ENCODE measurements around the gene MUCL3. TPM values are rescaled to one million over a fixed set of nuclear protein-coding genes. Genes with fewer than 3 reads are reported as not detected.
"Not testable (repeated sequence)": the region's sequence is repeated elsewhere in the genome, so short reads cannot be mapped to it uniquely, and the experiment has no call there.

The MUCL3 gene
- total RNA-seq, 3 donors from 2014 or later, result 0.03 TPM; not detected in 2

DNA sequence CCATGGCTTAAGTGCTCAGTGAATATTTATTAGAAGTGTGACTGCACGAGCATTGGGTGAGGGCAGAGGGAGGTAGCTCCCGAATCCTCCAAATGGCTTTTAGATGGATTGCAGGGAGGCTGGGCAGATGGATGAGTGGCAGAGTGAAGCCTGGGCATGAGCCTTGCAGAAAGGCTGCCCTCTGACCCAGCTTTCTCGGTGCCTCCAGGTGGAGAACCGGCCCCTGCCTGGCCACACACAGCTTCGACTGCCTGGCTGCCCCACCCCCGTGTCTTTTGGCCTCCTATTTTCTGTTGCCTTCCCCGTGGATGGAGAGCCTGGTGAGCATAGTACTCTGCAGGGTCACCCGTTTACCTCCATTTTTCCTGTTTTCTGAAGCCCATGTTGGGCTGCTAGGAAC is 23.3 kb upstream of the MUCL3 start:
- H3K9me3 Mint-ChIP-seq, result no peaks in the 10 kb centered on the region
- no peaks in the 10 kb centered on the region for H3K27me3 Mint-ChIP-seq (ENCODE audit: low read depth)
- H3K4me1 Mint-ChIP-seq (ENCODE audit: low read depth), result peaks cover 23% of the 10 kb centered on the region
- H3K4me3 Mint-ChIP-seq, result no peak overlapping the region
- ATAC-seq (no peak), DNase-seq (no peak)
- H3K36me3 Mint-ChIP-seq (ENCODE audit: insufficient read depth), result peaks cover 35% of the 10 kb centered on the region

GRCh38 chr6:30918670-30919069 is 22.1 kb upstream of the MUCL3 start:
- no peaks in the 10 kb centered on the region for H3K27me3 Mint-ChIP-seq (ENCODE audit: low read depth)
- H3K9me3 Mint-ChIP-seq, result no peaks in the 10 kb centered on the region
- H3K36me3 Mint-ChIP-seq (ENCODE audit: insufficient read depth), result peaks cover 43% of the 10 kb centered on the region
- H3K4me3 Mint-ChIP-seq, result no peak overlapping the region
- peaks cover 12% of the 10 kb centered on the region for H3K4me1 Mint-ChIP-seq (ENCODE audit: low read depth)
- DNase-seq (no peak), ATAC-seq (no peak)

DNA sequence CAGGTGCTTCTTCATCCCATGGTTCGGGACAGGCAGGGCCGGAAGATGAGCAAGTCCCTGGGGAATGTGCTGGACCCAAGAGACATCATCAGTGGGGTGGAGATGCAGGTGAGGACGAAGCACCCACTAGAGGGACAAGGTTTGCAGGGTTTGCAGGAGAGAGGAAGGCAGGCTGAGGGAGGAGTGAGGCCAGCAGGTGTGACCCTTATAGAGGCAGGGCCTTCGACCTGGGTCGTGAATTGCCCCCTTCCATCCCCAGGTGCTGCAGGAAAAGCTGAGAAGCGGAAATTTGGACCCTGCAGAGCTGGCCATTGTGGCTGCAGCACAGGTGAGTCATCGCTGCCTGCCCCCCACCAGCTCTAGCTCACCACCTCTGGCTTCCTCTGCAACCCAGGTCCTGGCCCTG is 18.3 kb upstream of the MUCL3 start:
- ATAC-seq, result no peak
- Mint-ChIP-seq H3K4me3 (no peak overlapping the region), H3K9me3 (no peaks in the 10 kb centered on the region), H3K4me1 (ENCODE audit: low read depth) (no peaks in the 10 kb centered on the region), H3K27me3 (ENCODE audit: low read depth) (no peaks in the 10 kb centered on the region), H3K36me3 (ENCODE audit: insufficient read depth) (peaks cover 36% of the 10 kb centered on the region)
- no peak for DNase-seq

GRCh38 chr6:30924040-30924627 is 16.6 kb upstream of the MUCL3 start:
- H3K4me3 Mint-ChIP-seq; DNase-seq; H3K27me3 Mint-ChIP-seq (ENCODE audit: low read depth); H3K9me3 Mint-ChIP-seq; H3K4me1 Mint-ChIP-seq (ENCODE audit: low read depth); ATAC-seq: not testable (repeated sequence)
- H3K36me3 Mint-ChIP-seq (ENCODE audit: insufficient read depth), result peaks cover 39% of the 10 kb centered on the region

- Mint-ChIP-seq H3K36me3 (ENCODE audit: insufficient read depth) (peaks cover 30% of the 10 kb centered on the region), H3K27me3 (ENCODE audit: low read depth) (no peaks in the 10 kb centered on the region)
These were observed 14.1 kb upstream of the MUCL3 start for GRCh38 chr6:30926644-30927043.

GRCh38 chr6:30927080-30927479 is 13.7 kb upstream of the MUCL3 start:
- not testable (repeated sequence) for H3K9me3 Mint-ChIP-seq; ATAC-seq; DNase-seq; H3K4me3 Mint-ChIP-seq; H3K27me3 Mint-ChIP-seq (ENCODE audit: low read depth); H3K4me1 Mint-ChIP-seq (ENCODE audit: low read depth)
- H3K36me3 Mint-ChIP-seq (ENCODE audit: insufficient read depth), result peaks cover 30% of the 10 kb centered on the region

More at GRCh38 chr6:30926644-30927043, 14.1 kb upstream of the MUCL3 start:
- Mint-ChIP-seq H3K4me1 (ENCODE audit: low read depth) (no peaks in the 10 kb centered on the region), H3K4me3 (no peak overlapping the region), H3K9me3 (peaks cover 9% of the 10 kb centered on the region)
- no peak for ATAC-seq
- DNase-seq, result no peak

- ATAC-seq, result no peak
- Mint-ChIP-seq H3K4me1 (ENCODE audit: low read depth) (no peaks in the 10 kb centered on the region), H3K4me3 (no peak overlapping the region)
These were observed 12.1 kb upstream of the MUCL3 start for GRCh38 chr6:30928677-30929076.

DNA sequence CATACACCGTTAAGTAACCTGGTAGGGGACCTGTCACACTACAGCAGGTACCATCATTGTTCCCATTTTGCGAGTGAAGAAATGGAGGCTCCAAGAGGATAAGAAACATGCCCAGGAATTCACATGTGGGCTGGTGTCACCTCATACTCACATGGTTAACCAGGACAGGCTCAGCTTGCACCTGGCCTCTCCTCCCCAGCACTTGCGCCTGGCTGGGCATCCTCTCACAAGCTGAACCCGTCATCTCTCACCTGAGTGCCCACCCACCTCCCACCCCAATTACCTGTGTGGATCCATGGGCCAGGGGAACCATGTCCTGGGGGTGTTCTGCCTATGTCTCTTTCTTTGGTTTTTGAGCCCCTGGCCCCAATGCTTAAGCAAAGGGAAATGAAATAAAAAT is 10.3 kb upstream of the MUCL3 start:
- Mint-ChIP-seq H3K9me3 (peaks cover 9% of the 10 kb centered on the region), H3K4me3 (no peak overlapping the region), H3K27me3 (ENCODE audit: low read depth) (no peaks in the 10 kb centered on the region), H3K36me3 (ENCODE audit: insufficient read depth) (peaks cover 16% of the 10 kb centered on the region), H3K4me1 (ENCODE audit: low read depth) (no peaks in the 10 kb centered on the region)
- DNase-seq, result no peak
- no peak for ATAC-seq

More at GRCh38 chr6:30928677-30929076, 12.1 kb upstream of the MUCL3 start:
- no peaks in the 10 kb centered on the region for H3K27me3 Mint-ChIP-seq (ENCODE audit: low read depth)
- H3K9me3 Mint-ChIP-seq, result peaks cover 9% of the 10 kb centered on the region
- H3K36me3 Mint-ChIP-seq (ENCODE audit: insufficient read depth), result peaks cover 18% of the 10 kb centered on the region
- no peak for DNase-seq

GRCh38 chr6:30931272-30931671 is 9.5 kb upstream of the MUCL3 start:
- DNase-seq (no peak), ATAC-seq (no peak)
- Mint-ChIP-seq H3K4me1 (ENCODE audit: low read depth) (no peaks in the 10 kb centered on the region), H3K36me3 (ENCODE audit: insufficient read depth) (peaks cover 16% of the 10 kb centered on the region), H3K27me3 (ENCODE audit: low read depth) (peaks cover 2% of the 10 kb centered on the region), H3K9me3 (peaks cover 9% of the 10 kb centered on the region), H3K4me3 (no peak overlapping the region)

- Mint-ChIP-seq H3K4me3 (no peak within 1 kb of the TSS), H3K4me1 (ENCODE audit: low read depth) (no peaks in the 10 kb centered on the region), H3K36me3 (ENCODE audit: insufficient read depth) (peaks cover 12% of the 10 kb centered on the region), H3K9me3 (peaks cover 9% of the 10 kb centered on the region), H3K27me3 (ENCODE audit: low read depth) (peaks cover 8% of the 10 kb centered on the region)
- DNase-seq, result no peak
- no peak for ATAC-seq
These were observed 8.7 kb upstream of the MUCL3 start, which contains the start of gene SFTA2 for GRCh38 chr6:30931969-30932645. Gene SFTA2 (minus strand): TSS chr6:30932170. CDS start chr6:30932096, 74 bp downstream.

- H3K36me3 Mint-ChIP-seq (ENCODE audit: insufficient read depth), result peaks cover 8% of the 10 kb centered on the region
- DNase-seq, result no peak
- H3K4me1 Mint-ChIP-seq (ENCODE audit: low read depth), result no peaks in the 10 kb centered on the region
- peaks cover 9% of the 10 kb centered on the region for H3K9me3 Mint-ChIP-seq
- peaks cover 11% of the 10 kb centered on the region for H3K27me3 Mint-ChIP-seq (ENCODE audit: low read depth)
- H3K4me3 Mint-ChIP-seq, result no peak overlapping the region
- ATAC-seq, result peak in 1 of 2 donors; percentile 14
These were observed 8.0 kb upstream of the MUCL3 start for GRCh38 chr6:30932665-30933365.

DNA sequence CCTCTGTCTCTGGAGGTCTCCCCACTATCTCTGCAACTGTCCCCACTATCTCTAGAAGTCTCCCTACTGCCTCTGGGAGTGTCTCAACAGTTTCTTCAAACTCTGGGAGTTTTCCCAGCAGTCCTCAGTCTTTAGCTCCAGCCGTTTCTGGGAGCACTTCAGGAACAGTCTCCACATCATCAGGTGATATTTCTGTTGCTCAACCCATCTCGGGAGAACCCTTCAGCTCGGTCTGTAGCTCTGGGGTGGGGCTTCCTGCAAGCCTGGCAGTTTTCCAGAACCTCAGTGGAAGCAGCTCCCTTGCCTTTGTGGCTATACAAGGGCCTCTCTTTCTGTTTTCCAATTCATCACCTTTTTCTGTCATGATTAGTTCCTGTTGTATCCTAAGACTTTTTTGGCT is 5.8 kb upstream of the MUCL3 start:
- H3K27me3 Mint-ChIP-seq (ENCODE audit: low read depth), result peaks cover 17% of the 10 kb centered on the region
- no peak for ATAC-seq
- H3K4me3 Mint-ChIP-seq, result no peak overlapping the region

GRCh38 chr6:30937265-30937664 is 3.5 kb upstream of the MUCL3 start:
- no peak overlapping the region for H3K4me3 Mint-ChIP-seq
- ATAC-seq, result no peak
- H3K27me3 Mint-ChIP-seq (ENCODE audit: low read depth), result peaks cover 34% of the 10 kb centered on the region
- DNase-seq, result no peak
- no peaks in the 10 kb centered on the region for H3K9me3 Mint-ChIP-seq
- H3K4me1 Mint-ChIP-seq (ENCODE audit: low read depth), result no peaks in the 10 kb centered on the region
- H3K36me3 Mint-ChIP-seq (ENCODE audit: insufficient read depth), result no peaks in the 10 kb centered on the region

More for the DNA sequence above, 5.8 kb upstream of the MUCL3 start:
- Mint-ChIP-seq H3K36me3 (ENCODE audit: insufficient read depth) (no peaks in the 10 kb centered on the region), H3K9me3 (no peaks in the 10 kb centered on the region), H3K4me1 (ENCODE audit: low read depth) (no peaks in the 10 kb centered on the region)
- DNase-seq, result no peak

GRCh38 chr6:30938730-30939129 is 2.0 kb upstream of the MUCL3 start:
- Mint-ChIP-seq H3K4me1 (ENCODE audit: low read depth) (no peaks in the 10 kb centered on the region), H3K4me3 (no peak overlapping the region), H3K9me3 (no peaks in the 10 kb centered on the region), H3K36me3 (ENCODE audit: insufficient read depth) (no peaks in the 10 kb centered on the region), H3K27me3 (ENCODE audit: low read depth) (peaks cover 48% of the 10 kb centered on the region)
- ATAC-seq (no peak), DNase-seq (no peak)

DNA sequence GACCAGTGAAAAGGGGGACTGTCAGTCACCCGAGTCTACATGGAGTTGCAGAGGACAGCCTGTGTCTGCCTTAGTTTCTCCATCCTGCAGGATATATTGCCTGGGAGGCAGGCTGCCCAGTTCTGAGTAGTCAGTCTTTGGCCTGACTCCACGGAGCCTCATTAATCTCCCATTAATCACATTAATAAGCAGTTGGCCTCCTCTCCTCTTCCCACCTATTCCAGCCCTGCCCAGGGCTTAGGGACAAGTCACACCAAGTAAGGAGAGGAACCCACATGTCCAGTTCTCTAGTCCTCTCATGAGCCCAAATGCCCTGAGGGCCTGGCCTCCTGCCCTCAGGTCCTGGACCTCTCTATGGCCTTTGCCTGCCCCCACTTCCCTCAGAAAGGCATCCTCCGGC is 1.3 kb upstream of the MUCL3 start:
- no peaks in the 10 kb centered on the region for H3K4me1 Mint-ChIP-seq (ENCODE audit: low read depth)
- H3K36me3 Mint-ChIP-seq (ENCODE audit: insufficient read depth), result no peaks in the 10 kb centered on the region
- ATAC-seq (no peak), DNase-seq (no peak)
- H3K27me3 Mint-ChIP-seq (ENCODE audit: low read depth), result peaks cover 53% of the 10 kb centered on the region
- no peaks in the 10 kb centered on the region for H3K9me3 Mint-ChIP-seq
- H3K4me3 Mint-ChIP-seq, result no peak overlapping the region

All from activated T-cell treated with anti-CD3 and anti-CD28 coated beads, Interleukin-2, amount 50 U/mL, for 4 hours (primary cell).